Activated T-helper 2 cell treated with anti-CD3 and anti-CD28 coated beads, Interferon-gamma antibody, Interleukin-2, Interleukin-4, amounts not matched to agents 10 μg/mL and 5 μg/mL and 100 μg/mL, durations not matched to agents 14 hours and 24 hours and 36 hours (primary cell): ENCODE measurements around the gene FGF7. TPM values are rescaled to one million over a fixed set of nuclear protein-coding genes. Genes with fewer than 3 reads are reported as not detected.

Experiments used
- DNase-seq: peaks from one replicate; pipeline ENCODE4 v3.0.0; 2021; ENCODE audit warnings: low spot score
- H3K27ac Mint-ChIP-seq: one replicate; pipeline ENCODE4 v1.8.0; 2021; ENCODE audit warnings: mixed read lengths
- H3K27me3 Mint-ChIP-seq: one replicate; pipeline ENCODE4 v1.8.0; 2021; ENCODE audit warnings: low read depth, mixed read lengths
- H3K36me3 Mint-ChIP-seq: one replicate; pipeline ENCODE4 v1.8.0; 2021; ENCODE audit warnings: low read depth, mixed read lengths
- H3K4me1 Mint-ChIP-seq: one replicate; pipeline ENCODE4 v1.8.0; 2021; ENCODE audit warnings: low read depth, mixed read lengths
- H3K4me3 Mint-ChIP-seq: one replicate; pipeline ENCODE4 v1.8.0; 2021; ENCODE audit warnings: low read depth, mild to moderate bottlenecking, moderate library complexity, mixed read lengths
- H3K9me3 Mint-ChIP-seq: one replicate; pipeline ENCODE4 v1.8.0; 2021; ENCODE audit warnings: mixed read lengths
- intact Hi-C: fragments of 100-400 bp; cut with micrococcal nuclease; formaldehyde crosslinking; loops from one replicate; pipeline ENCODE4 v1.15.1; 2023
- total RNA-seq: library from RNA; stranded (reverse); gene quantifications from 2 replicates; pipeline ENCODE4 v1.2.3, GENCODE V29; 2022

FGF7 gene
- total RNA-seq, 1 donor from 2014 or later: not detected

DNA sequence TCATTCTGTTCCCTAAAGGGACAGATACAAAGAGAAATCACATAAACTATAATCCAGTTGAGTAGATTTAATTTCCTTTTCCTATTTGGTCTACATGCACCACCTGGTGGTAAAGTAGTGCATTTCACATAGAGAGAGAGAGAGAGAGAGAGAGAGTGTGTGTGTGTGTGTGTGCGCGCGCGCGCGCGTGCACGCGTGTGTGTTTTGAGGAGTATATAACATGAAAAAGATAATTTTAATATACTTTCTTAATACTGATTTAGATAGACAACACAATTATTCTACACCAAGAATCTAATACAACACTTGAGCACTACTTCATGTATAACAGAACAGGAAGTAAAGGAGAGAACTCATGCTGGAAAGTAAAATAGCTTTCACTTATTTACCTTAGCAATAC, 1.1 kb upstream of the FGF7 start:
- H3K27ac Mint-ChIP-seq: peak overlapping the region; percentile 0
- no peak overlapping the region for H3K4me3 Mint-ChIP-seq
- intact Hi-C loops: loop anchor here (1.0 to 5.0 kb wide), 4 partner anchors 187 to 725 kb away; partner anchors contain the start of gene COPS2
- no peaks in the 10 kb centered on the region for H3K9me3 Mint-ChIP-seq
- H3K36me3 Mint-ChIP-seq: no peaks in the 10 kb centered on the region
- peaks cover 4% of the 10 kb centered on the region for H3K4me1 Mint-ChIP-seq
- DNase-seq: no peak
- peaks cover 17% of the 10 kb centered on the region for H3K27me3 Mint-ChIP-seq

DNA sequence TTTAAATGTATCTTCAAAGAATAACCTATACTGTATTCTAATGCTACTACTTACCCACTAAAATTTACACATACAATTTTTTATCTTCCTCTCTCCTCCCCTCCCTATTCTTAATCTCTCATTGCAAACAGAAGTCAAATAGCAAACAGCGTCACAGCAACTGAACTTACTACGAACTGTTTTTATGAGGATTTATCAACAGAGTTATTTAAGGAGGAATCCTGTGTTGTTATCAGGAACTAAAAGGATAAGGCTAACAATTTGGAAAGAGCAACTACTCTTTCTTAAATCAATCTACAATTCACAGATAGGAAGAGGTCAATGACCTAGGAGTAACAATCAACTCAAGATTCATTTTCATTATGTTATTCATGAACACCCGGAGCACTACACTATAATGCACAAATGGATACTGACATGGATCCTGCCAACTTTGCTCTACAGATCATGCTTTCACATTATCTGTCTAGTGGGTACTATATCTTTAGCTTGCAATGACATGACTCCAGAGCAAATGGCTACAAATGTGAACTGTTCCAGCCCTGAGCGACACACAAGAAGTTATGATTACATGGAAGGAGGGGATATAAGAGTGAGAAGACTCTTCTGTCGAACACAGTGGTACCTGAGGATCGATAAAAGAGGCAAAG, 984 bp downstream of the FGF7 start:
- Mint-ChIP-seq H3K27me3 (peaks cover 19% of the 10 kb centered on the region), H3K36me3 (no peaks in the 10 kb centered on the region), H3K27ac (no peak overlapping the region), H3K4me3 (no peak overlapping the region), H3K4me1 (peaks cover 4% of the 10 kb centered on the region), H3K9me3 (no peaks in the 10 kb centered on the region)
- DNase-seq: no peak
- intact Hi-C loops: loop anchor here (5.0 kb wide), 3 partner anchors 267 to 723 kb away; partner anchors contain the start of gene COPS2

DNA sequence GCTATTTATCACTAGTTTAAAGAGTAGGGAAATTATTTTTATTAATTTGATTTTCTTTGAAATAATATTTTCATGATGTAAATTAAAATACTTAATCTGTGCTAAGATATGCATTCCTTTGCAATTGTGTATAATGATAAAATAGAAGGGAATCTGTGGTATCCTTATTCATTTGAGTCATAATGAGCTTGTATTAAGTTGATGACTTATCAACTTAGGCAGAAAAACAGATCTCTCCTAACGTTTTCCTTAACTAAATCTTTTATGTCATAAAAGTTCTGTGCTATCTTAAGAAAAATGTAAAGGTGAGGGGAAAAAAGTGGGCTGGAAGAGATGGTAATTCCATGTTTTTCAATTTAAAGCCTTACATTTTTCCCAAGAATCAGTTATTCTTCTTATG, 1.9 kb downstream of the FGF7 start:
- Mint-ChIP-seq H3K27ac (no peak overlapping the region), H3K36me3 (no peaks in the 10 kb centered on the region), H3K27me3 (peaks cover 19% of the 10 kb centered on the region), H3K9me3 (no peaks in the 10 kb centered on the region), H3K4me3 (no peak overlapping the region), H3K4me1 (peaks cover 4% of the 10 kb centered on the region)
- DNase-seq: no peak
- intact Hi-C loops: loop anchor here (5.0 kb wide), 3 partner anchors 268 to 722 kb away; partner anchors contain the start of gene COPS2

DNA sequence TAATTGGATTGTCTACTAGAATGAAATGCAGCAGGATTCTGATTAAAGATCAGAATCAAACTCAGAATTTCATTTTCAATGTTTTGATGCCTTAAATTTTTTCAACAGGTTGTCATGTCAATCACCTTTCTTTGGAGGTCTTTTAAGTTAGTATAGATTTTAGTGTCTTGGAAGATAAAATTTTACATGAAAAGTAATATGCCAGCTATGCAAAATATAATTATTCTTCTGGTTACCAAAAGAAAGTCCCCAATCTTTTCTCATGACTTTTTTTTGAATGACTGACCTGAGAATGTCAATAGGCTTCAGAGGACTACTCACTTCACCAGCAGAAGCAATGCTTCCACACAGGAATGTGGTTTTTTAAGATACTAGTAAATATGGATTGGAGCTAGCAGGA, 4.3 kb downstream of the FGF7 start:
- Mint-ChIP-seq H3K4me1 (no peaks in the 10 kb centered on the region), H3K27me3 (peaks cover 30% of the 10 kb centered on the region), H3K27ac (no peak overlapping the region), H3K36me3 (no peaks in the 10 kb centered on the region), H3K4me3 (no peak overlapping the region), H3K9me3 (no peaks in the 10 kb centered on the region)
- intact Hi-C loops: no loop called here
- DNase-seq: no peak

DNA sequence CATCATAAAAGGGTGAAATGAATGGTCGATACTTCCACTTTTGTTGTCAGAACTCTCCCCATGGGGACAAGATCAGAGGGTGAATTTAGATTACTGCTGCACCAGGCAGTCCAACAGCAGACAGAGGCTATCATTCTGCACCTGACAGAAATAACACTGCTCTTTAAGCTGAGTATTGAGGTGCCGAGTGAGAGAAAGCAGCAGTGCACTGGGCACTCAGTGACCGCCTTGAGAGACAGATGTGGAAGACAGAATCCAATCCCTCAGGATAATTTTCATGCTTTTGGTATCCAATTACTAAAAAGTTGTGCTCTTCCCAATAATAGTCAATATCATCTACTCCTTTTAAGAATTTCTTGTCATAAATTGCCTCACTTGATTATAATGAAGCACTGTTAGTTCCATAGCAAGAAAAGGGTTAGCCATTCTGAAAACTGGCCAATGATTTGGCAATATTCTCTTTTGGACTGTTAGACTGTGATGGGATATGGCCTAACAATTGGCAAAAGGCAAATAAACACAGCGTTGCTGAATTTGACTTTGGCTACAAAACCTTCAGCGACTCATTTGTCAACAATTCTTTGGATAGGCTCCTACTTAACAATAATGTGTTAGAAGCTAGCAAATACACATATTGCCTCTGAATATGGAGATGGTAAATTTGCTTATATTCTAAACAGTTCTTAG, 5.5 kb downstream of the FGF7 start:
- intact Hi-C loops: no loop called here
- peaks cover 34% of the 10 kb centered on the region for H3K27me3 Mint-ChIP-seq
- no peaks in the 10 kb centered on the region for H3K4me1 Mint-ChIP-seq

DNA sequence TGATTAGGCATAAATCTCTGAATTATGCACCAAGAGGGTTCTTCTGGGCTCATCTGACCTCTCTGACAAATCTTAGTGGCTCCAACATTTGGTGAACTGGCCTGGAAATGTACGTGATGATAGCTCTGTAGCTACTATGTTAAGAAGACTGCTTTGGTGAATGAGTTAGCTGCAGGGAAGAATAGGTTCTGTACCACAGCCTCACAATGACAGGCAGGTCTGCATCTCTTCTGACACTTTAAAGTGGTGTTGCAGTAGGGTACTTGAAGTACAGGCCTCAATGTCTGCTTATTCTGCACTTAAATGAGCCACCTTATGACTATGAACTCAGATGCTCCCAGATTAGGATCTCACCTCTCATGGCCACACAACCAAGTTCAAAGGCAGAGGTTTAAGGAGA, 7.0 kb downstream of the FGF7 start:
- Mint-ChIP-seq H3K4me3 (no peak overlapping the region), H3K4me1 (no peaks in the 10 kb centered on the region), H3K27me3 (peaks cover 33% of the 10 kb centered on the region), H3K9me3 (no peaks in the 10 kb centered on the region), H3K27ac (no peak overlapping the region), H3K36me3 (no peaks in the 10 kb centered on the region)
- no peak for DNase-seq
- intact Hi-C loops: no loop called here

More for the DNA sequence above, 5.5 kb downstream of the FGF7 start:
- no peak for DNase-seq
- H3K9me3 Mint-ChIP-seq: no peaks in the 10 kb centered on the region
- no peak overlapping the region for H3K4me3 Mint-ChIP-seq
- no peaks in the 10 kb centered on the region for H3K36me3 Mint-ChIP-seq
- no peak overlapping the region for H3K27ac Mint-ChIP-seq

DNA sequence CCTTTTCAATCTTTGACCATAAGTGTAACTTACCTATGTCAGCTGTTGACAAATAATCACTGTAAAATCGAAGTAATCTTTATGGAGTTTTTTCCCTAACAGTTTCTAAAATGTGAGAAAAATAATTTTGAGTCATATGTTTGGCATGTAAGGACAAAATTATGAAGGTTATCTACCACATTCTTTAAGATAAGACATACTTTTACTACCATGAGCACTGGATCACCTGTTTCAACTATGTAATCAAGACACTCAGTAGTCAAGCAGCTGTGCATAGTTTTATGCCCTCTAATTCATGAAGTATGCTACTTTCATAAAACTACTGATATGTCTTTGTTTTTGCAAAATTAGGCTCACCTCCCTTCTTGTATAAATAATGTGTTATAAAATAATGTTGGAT, 12.1 kb downstream of the FGF7 start:
- Mint-ChIP-seq H3K27me3 (peaks cover 22% of the 10 kb centered on the region), H3K36me3 (no peaks in the 10 kb centered on the region), H3K27ac (no peak overlapping the region), H3K9me3 (no peaks in the 10 kb centered on the region), H3K4me1 (peaks cover 1% of the 10 kb centered on the region), H3K4me3 (no peak overlapping the region)
- no peak for DNase-seq
- intact Hi-C loops: no loop called here

DNA sequence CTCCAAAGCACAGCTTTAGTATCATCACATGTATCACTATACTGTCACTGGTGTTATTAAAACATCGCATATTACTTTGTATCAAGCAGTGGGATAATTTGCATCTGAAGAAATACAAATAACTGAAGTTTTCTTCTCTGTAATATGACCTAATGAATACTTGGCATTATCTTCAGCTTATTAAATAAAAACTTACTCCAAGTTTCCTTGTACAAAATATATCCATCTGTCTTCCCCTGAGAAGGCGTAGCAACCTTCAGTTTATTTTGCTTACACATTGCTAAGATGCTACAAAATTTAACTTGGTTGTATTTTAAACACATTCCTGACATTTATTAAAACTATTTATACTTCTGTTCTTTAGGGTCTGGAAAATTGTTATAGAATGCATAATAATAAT, 13.7 kb downstream of the FGF7 start:
- Mint-ChIP-seq H3K27ac (no peak overlapping the region), H3K36me3 (no peaks in the 10 kb centered on the region), H3K9me3 (no peaks in the 10 kb centered on the region), H3K4me3 (no peak overlapping the region), H3K4me1 (peaks cover 1% of the 10 kb centered on the region), H3K27me3 (peaks cover 13% of the 10 kb centered on the region)
- intact Hi-C loops: no loop called here
- no peak for DNase-seq

DNA sequence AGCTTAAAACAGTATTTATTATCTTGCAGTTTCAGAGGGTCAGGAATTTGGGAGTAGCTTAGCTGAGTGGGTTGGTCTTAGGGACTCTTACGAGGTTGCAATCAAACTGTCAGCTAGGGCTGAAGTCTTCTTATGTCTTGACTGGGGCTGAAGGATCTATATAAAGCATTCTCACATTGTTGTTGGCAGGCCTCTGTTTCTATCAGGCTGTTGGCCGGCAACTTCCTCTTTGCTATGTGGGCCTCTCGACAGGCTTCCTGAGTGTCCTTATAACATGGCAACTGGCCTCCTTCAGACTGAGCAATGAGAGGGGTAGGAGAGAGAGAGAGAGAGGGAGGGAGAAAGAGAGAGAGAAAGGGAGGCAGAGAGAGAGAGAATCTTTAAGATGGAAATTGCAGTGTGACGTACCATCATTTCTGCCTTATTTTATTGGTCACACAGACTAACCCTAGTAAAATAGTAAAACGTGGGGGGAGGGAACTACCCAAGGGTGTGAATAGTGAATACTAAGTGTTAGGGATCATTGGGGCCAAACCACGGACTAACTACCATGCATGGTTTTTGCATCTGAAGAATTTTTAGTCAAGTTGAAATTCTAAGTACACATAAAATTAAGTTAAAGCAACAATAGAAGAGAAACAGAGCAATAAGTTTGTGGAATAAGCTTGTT, 16.1 kb downstream of the FGF7 start:
- Mint-ChIP-seq H3K27me3 (peaks cover 8% of the 10 kb centered on the region), H3K27ac (no peak overlapping the region), H3K4me1 (peaks cover 1% of the 10 kb centered on the region), H3K9me3 (no peaks in the 10 kb centered on the region), H3K4me3 (no peak overlapping the region), H3K36me3 (no peaks in the 10 kb centered on the region)
- DNase-seq: no peak
- intact Hi-C loops: no loop called here

DNA sequence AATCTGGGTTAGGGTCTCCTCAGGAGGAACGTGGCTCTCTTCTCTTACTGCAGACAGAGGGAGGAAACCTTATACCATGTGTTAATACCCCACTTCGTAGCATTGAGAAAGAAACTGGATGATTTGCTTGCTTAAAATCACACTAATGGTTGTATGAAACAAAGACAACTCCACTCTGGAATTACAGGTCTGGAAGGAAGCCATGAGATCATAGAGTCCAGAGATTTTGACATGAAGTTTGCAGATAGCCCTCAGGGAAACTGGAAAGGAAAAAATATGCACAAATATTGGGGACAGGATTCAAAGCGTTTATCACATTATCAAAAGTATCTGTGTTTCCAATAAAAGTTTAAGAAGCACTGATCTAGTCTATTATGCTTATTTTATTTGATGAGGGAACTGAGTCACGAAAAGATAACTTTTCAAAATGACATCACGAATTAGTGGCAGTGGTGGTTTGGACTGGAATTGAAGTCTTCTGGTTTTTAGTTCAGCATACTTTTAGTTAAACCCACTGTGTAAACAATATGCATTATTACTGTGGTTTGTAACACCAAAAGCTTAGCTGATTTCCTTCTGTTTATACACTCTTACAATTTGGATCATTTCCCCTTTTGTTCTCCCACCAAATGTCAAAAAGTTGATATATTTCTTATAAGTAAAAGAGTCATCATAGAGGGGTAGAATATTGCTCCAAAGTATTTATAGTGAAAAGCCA, 16.8 kb downstream of the FGF7 start:
- Mint-ChIP-seq H3K4me1 (peaks cover 1% of the 10 kb centered on the region), H3K27ac (no peak overlapping the region), H3K9me3 (no peaks in the 10 kb centered on the region), H3K27me3 (peaks cover 8% of the 10 kb centered on the region), H3K4me3 (no peak overlapping the region), H3K36me3 (no peaks in the 10 kb centered on the region)
- no peak for DNase-seq
- intact Hi-C loops: no loop called here

DNA sequence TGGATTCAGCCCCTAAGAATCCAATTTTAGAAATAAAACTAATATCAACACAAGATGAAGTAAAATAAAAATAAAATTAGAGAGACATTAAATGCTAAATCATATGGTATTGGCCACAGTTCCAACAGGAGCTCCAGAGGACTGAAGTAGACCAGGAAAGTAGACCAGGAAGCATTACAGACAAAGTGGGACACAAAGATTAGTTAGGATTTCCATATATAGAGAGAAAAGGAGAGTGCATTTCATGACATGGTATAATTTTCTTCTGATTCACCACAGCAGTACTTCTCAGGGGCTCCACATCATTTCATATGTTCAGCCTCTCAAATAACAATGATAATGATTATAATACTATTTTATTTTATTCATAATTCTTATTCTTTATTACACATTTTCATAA, 18.3 kb downstream of the FGF7 start:
- H3K27me3 Mint-ChIP-seq: peaks cover 11% of the 10 kb centered on the region

DNA sequence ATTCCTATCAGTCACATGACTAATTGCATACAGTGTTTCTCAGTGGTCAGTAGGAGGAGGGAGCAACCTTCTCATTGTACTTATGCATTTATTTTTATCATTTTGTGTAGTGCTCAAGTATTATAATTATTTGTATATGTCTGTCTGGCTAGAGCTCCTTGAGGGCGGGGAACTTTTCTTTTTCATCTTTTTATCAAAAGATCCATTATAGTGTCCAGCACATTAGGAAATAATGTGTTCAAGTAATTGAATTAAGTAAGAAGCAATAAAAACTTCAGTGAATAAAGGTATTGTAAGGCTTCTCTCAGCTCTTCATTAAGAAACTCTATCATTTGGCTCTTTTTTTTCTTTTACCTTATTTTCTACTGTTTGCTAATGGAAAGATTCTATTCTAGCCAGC, 18.8 kb downstream of the FGF7 start:
- Mint-ChIP-seq H3K4me3 (no peak overlapping the region), H3K27ac (no peak overlapping the region), H3K9me3 (no peaks in the 10 kb centered on the region), H3K27me3 (peaks cover 12% of the 10 kb centered on the region), H3K4me1 (peaks cover 1% of the 10 kb centered on the region), H3K36me3 (no peaks in the 10 kb centered on the region)
- intact Hi-C loops: no loop called here
- DNase-seq: no peak

More for the DNA sequence above, 18.3 kb downstream of the FGF7 start:
- Mint-ChIP-seq H3K27ac (no peak overlapping the region), H3K36me3 (no peaks in the 10 kb centered on the region), H3K4me1 (peaks cover 1% of the 10 kb centered on the region), H3K4me3 (no peak overlapping the region), H3K9me3 (no peaks in the 10 kb centered on the region)
- no peak for DNase-seq
- intact Hi-C loops: no loop called here
